ENCODE measurements around the gene VSTM2L.

The VSTM2L gene

DNA sequence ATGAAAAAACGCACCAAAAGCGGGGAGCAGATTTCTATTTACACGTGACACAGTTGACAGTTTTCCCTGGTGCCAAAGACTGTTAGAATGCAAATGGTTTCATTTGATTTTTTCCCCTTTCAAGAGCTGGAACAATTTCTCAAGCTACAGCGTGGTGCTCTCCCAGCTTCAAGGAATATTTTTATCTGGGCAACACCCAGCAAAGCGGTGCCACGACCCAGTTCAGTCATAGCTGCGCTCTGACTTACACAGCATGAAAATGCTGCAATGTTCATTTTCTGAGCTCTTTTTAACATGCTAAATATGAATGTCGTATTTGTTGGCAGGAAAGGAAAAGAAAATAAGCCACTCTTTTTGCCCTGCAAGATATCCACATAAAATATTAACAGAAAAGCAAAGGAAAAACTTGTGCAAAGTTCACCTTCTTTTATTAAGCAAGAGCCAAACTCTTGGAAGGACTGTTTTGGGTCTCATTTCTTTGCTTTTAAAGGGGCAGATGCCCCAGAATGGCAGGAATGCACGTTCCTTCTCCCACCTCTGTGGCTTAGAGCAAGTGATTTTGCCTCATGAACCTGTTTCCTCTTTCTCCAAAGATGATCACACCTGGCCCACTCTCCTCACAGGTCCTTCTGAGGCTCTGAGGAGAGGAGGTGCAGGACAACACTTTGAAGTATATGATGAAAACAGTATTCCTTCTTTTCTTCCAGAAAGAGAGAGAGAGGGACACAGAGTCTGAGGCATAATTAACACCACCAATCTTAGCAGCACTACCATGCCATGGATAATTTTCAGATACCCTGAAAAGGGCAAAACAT lies 83.3 kb downstream of the VSTM2L start:
- DNase-seq (ENCODE audit: extremely low read depth in 1 of 2, low read depth in 1 of 2) = no peak

DNA sequence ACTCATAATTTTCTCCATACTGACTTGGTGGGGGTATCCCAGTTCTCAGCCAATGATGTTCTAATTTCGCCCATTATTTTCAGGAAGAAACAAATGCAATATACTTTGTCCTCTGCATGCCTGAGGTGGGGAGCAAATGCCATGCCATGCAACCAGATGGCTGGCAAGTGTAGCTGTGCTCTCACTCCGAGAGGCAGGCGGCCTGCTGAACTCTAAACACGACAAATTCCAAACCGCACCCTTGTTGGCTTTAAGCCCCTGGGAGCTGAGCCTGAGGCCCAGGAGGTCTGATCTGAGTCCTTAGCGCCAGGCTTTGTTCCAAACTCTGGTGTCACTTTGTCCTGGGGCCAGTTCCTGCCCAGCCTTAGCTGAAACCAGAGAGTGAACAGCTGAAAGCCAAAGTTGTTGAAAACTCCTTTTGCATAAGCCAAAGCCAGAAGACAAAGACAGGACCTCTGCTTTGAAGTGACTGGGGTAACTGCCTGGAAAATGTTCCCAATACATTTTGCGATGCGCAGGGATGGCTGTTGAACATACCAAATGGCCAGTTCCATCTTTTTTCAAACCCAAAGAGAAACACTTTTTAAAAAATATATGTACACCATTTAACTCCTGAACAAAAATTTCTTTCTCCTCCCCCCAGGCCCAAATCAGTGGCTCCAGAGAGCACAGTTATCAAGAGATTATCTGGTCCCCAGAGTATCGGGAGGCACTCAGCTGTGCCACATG lies 84.1 kb downstream of the VSTM2L start:
- DNase-seq (ENCODE audit: extremely low read depth in 1 of 2, low read depth in 1 of 2) = no peak

DNA sequence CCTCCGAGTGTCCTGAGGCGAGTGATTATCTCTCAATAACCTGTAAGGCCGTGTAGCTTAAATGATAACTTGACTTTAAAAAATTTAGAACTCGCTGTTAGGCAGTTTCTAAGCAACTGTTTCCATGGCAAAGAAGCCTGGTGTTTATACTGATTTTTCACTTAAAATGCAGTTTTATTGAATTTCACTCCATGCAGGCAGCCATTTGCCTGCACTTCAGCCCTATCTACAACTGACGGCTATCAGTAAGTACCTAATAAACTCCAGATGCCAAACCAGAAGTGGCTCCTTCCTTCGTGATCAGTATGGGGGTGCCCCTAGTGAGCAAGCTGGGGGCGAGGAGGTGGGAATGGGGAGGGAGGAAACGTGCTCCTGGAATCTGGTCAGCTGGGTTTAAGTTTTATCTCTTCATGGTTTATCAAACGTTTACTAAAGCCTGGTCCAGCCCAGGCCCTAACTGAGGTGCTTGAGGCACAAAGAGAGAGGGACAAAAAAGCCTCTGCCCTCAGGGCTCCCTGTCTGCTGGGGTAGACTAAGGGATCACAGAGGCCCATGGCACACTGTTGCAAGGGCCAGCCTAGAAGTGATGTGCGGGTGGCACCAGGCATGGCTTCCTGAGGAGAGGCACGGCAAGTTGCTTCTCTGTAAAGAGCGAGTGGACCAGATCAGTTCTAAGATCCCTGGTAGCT lies 84.8 kb downstream of the VSTM2L start:
- DNase-seq (ENCODE audit: extremely low read depth in 1 of 2, low read depth in 1 of 2) = no peak

- DNase-seq (ENCODE audit: extremely low read depth in 1 of 2, low read depth in 1 of 2) = no peak
These were observed 85.5 kb downstream of the VSTM2L start for GRCh38 chr20:37988306-37988954.

DNA sequence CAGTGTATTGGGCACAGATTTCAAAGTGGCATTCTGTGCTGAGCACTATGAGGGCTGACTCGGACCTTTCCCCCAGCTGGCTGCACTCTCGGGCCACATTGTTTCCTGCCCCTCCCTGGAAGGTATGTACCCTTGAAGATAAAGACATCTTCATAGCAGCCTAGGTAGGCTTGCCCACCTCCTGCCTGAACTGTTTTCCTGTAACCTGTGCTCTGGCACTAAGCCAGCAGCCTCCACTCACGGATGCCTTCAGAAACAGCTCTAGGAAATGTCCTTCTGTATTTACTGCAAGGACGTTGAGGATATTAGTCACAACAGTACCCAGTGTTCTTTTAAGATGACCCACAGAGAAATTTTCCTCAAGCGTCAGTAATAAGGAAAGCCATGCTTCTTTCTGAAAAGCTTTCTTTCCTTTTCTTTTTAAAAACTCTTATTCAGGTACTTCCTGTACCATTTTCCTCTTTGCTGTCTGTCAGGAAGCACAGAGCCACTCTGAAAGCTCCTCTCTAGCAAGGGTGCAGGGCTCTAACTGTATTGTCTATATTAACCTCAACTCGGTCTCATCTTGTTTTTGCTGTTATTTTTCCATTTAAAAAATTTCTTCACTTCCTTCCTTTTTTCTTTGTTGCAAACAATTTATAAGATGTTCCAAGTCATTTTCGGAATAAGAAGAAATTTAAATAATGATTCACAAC lies 86.8 kb downstream of the VSTM2L start:
- DNase-seq (ENCODE audit: extremely low read depth in 1 of 2, low read depth in 1 of 2) = no peak

- DNase-seq (ENCODE audit: extremely low read depth in 1 of 2, low read depth in 1 of 2) = peak; percentile 52 to 80
These were observed 87.7 kb downstream of the VSTM2L start for GRCh38 chr20:37990571-37991151.

DNA sequence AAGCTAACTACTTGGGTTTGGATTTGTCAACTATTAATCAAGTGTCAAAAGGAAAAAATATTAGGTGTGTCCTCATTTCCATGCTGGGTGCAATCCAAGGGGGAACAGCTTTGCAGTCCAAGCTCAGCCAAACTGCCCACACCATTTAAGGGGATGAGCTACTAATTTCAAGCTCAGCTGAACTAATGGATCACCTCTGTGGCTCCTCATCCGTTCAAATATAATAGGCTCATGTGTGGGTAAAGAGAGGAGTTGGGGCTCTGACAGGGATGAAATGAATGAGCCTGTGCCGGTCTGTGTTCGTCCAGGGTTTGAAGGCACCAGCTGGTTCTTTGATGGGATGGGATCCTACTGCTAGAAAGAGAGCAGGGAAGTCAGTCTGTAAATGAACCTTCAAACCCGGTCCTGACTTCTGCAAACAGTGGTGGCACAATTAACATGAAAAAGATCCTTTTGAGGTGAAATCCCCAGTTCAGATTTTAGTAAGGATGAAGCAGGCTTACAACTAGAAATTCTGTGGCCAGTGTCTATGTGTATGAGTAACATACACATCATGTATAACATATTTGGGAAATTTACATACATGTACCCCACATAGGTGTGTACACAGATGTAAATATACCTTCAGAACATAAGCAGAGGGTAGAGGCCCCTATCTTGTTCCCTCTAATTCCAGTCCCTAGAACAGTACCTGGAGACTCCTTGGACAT lies 88.4 kb downstream of the VSTM2L start:
- DNase-seq (ENCODE audit: extremely low read depth in 1 of 2, low read depth in 1 of 2) = no peak

DNA sequence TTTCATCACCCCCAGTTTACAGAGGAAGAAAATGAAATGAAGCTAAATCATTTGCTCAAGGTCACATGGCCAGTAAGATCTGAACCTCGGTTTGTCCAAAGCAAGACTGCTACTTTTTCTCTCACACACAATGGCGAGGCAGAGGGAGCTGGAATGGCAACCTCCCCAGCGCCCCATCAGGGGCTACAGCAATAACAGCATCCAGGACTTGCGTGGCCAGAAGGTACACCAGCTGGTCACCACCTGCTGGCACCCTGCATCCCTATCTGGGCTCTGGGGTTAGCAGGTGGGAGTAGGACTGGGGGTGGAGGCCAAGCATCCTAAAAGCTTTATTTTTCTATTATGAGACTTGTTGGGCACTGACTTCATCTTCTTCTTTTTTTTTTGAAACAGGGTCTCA lies 89.0 kb downstream of the VSTM2L start:
- DNase-seq (ENCODE audit: extremely low read depth in 1 of 2, low read depth in 1 of 2) = no peak

GRCh38 chr20:37992802-37993409 lies 90.0 kb downstream of the VSTM2L start:
- no peak for DNase-seq (ENCODE audit: extremely low read depth in 1 of 2, low read depth in 1 of 2)

- DNase-seq (ENCODE audit: extremely low read depth in 1 of 2, low read depth in 1 of 2) = no peak
These were observed 91.6 kb downstream of the VSTM2L start for GRCh38 chr20:37994512-37994911.
